Measurements from ENCODE around the gene PIMREG. TPM values are rescaled to one million over a fixed set of nuclear protein-coding genes. Genes with fewer than 3 reads are reported as not detected.
"Not testable (repeated sequence)": the region's sequence is repeated elsewhere in the genome, so short reads cannot be mapped to it uniquely, and the experiment has no call there.

The PIMREG gene
- total RNA-seq, 1 donor from 2014 or later: not detected

DNA sequence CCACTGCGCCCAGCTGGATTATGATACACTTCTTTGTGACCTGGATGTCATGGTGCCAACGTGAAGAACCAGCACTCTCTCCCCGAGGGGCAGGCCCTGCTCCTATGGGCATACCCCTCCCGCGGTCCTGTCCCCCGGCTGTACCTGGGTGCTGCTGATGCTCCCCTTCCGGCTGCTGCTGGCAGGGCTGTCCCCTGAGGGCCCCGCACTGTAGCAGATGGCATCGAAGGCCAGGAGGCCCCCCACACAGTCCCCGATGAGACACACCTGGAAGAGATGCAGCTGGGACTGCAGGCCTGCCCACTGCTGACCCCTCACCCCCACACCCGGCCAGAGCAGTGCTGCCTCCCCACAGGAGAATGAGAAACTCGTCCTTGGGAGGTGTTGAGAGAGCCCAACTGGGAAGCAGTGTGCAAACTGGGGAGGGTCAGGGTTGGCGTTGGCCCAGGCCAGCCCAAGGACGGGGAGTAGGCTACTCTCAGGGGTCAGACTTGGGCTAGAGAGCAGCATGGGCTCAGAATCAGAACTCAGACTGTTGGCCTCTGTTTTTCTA, 33.7 kb downstream of the PIMREG start:
- H3K9me3 ChIP-seq: no peaks in the 10 kb centered on the region
- H3K27ac ChIP-seq: no peak overlapping the region
- H3K27me3 ChIP-seq: no peaks in the 10 kb centered on the region
- DNase-seq (ENCODE audit: low spot score in 2 of 2): no peak
- no peaks in the 10 kb centered on the region for H3K36me3 ChIP-seq
- TF ChIP-seq, protein P1, sequence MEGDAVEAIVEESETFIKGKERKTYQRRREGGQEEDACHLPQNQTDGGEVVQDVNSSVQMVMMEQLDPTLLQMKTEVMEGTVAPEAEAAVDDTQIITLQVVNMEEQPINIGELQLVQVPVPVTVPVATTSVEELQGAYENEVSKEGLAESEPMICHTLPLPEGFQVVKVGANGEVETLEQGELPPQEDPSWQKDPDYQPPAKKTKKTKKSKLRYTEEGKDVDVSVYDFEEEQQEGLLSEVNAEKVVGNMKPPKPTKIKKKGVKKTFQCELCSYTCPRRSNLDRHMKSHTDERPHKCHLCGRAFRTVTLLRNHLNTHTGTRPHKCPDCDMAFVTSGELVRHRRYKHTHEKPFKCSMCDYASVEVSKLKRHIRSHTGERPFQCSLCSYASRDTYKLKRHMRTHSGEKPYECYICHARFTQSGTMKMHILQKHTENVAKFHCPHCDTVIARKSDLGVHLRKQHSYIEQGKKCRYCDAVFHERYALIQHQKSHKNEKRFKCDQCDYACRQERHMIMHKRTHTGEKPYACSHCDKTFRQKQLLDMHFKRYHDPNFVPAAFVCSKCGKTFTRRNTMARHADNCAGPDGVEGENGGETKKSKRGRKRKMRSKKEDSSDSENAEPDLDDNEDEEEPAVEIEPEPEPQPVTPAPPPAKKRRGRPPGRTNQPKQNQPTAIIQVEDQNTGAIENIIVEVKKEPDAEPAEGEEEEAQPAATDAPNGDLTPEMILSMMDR (IDR thresholded peaks at IDR 0.05): no peak
- no peak overlapping the region for H3K4me3 ChIP-seq
- intact Hi-C loops (cut with DNase I): no loop called here
- no peaks in the 10 kb centered on the region for H3K4me1 ChIP-seq

GRCh38 chr17:6478486-6478885, 34.2 kb downstream of the PIMREG start:
- Histone ChIP-seq H3K27me3 (no peaks in the 10 kb centered on the region), H3K27ac (no peak overlapping the region), H3K9me3 (no peaks in the 10 kb centered on the region), H3K36me3 (no peaks in the 10 kb centered on the region), H3K4me1 (no peaks in the 10 kb centered on the region), H3K4me3 (no peak overlapping the region)
- DNase-seq (ENCODE audit: low spot score in 2 of 2): no peak
- intact Hi-C loops (cut with DNase I): no loop called here
- TF ChIP-seq, protein P1 (IDR thresholded peaks at IDR 0.05): no peak

- no peak for DNase-seq (ENCODE audit: low spot score in 2 of 2)
- Histone ChIP-seq H3K27ac (no peak overlapping the region), H3K9me3 (no peaks in the 10 kb centered on the region), H3K4me1 (no peaks in the 10 kb centered on the region), H3K36me3 (no peaks in the 10 kb centered on the region), H3K27me3 (no peaks in the 10 kb centered on the region), H3K4me3 (no peak overlapping the region)
- TF ChIP-seq, protein P1 (IDR thresholded peaks at IDR 0.05): no peak
- intact Hi-C loops (cut with DNase I): loop anchor here (10.0 kb wide), 1 partner anchor 65 kb away; no protein-coding TSS in a partner anchor
Measured at GRCh38 chr17:6479622-6480302, 35.5 kb downstream of the PIMREG start.

- H3K4me1 ChIP-seq: no peaks in the 10 kb centered on the region
- no peaks in the 10 kb centered on the region for H3K36me3 ChIP-seq
- H3K4me3 ChIP-seq: no peak overlapping the region
- no peaks in the 10 kb centered on the region for H3K9me3 ChIP-seq
- H3K27ac ChIP-seq: no peak overlapping the region
- TF ChIP-seq, protein P1 (IDR thresholded peaks at IDR 0.05): no peak
- intact Hi-C loops (cut with DNase I): loop anchor here (10.0 kb wide), 1 partner anchor 65 kb away; no protein-coding TSS in a partner anchor
- no peaks in the 10 kb centered on the region for H3K27me3 ChIP-seq
- no peak for DNase-seq (ENCODE audit: low spot score in 2 of 2)
Measured at GRCh38 chr17:6480303-6480675, 36.0 kb downstream of the PIMREG start.

DNA sequence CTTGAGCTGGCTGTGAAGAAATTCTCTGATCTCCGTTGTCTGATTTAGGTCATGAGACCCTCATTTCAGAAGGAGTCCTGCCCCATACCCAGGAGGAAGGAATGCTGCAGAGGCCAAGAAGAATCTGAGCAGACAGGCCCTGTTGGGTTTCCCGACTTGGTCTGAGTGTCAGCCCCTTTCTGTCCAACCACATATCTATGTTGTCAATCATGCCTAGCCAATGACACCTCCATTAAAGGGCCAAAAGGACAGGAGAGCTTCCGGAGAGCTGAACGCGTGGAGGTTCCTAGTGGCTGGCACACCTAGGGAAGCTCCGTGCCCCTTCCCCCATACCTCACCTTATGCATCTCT, 37.8 kb downstream of the PIMREG start:
- TF ChIP-seq, protein P1 (IDR thresholded peaks at IDR 0.05): no peak

GRCh38 chr17:6482796-6483195, 38.5 kb downstream of the PIMREG start:
- H3K27ac ChIP-seq; H3K4me3 ChIP-seq; DNase-seq (ENCODE audit: low spot score in 2 of 2); H3K9me3 ChIP-seq; H3K36me3 ChIP-seq; H3K4me1 ChIP-seq; H3K27me3 ChIP-seq: not testable (repeated sequence)
- intact Hi-C loops (cut with DNase I): loop anchor here (10.0 kb wide), 1 partner anchor 62 kb away; no protein-coding TSS in a partner anchor

More for the DNA sequence above, 37.8 kb downstream of the PIMREG start:
- H3K4me1 ChIP-seq: no peaks in the 10 kb centered on the region
- H3K27me3 ChIP-seq: no peaks in the 10 kb centered on the region
- H3K9me3 ChIP-seq: no peaks in the 10 kb centered on the region
- no peak for DNase-seq (ENCODE audit: low spot score in 2 of 2)
- H3K36me3 ChIP-seq: no peaks in the 10 kb centered on the region
- H3K27ac ChIP-seq: no peak overlapping the region
- no peak overlapping the region for H3K4me3 ChIP-seq
- intact Hi-C loops (cut with DNase I): loop anchor here (10.0 kb wide), 1 partner anchor 63 kb away; no protein-coding TSS in a partner anchor

Data from ascending aorta (tissue), 2 donors.